T-helper 17 cell (primary cell): ENCODE measurements around the gene RAP2A. TPM values are rescaled to one million over a fixed set of nuclear protein-coding genes. Genes with fewer than 3 reads are reported as not detected.

ENCODE experiments used
- ATAC-seq: fragments of 150-1000 bp; cut with Tn5 transposase; 2 replicates; pipeline ENCODE4 v1.10.0; 2021; ENCODE audit warnings: mild to moderate bottlenecking, moderate library complexity
- DNase-seq, 3 donors: peaks; one replicate each; pipeline versions ENCODE4 v3.0.0 to v3.0.0-alpha.2; 2020 to 2021
- H3K9me3 ChIP-seq: one replicate; pipeline ENCODE4 v1.7.0; 2013; ENCODE audit warnings: low read length, mild to moderate bottlenecking; ENCODE audit not compliant: control insufficient read depth, poor library complexity, severe bottlenecking
- H3K27ac Mint-ChIP-seq: one replicate; pipeline ENCODE4 v1.8.0; 2022; ENCODE audit warnings: mild to moderate bottlenecking, moderate library complexity, mixed read lengths
- H3K27me3 Mint-ChIP-seq: one replicate; pipeline ENCODE4 v1.8.0; 2022; ENCODE audit warnings: mixed read lengths
- H3K36me3 Mint-ChIP-seq: one replicate; pipeline ENCODE4 v1.8.0; 2022; ENCODE audit warnings: low read depth, mixed read lengths
- H3K4me1 Mint-ChIP-seq: one replicate; pipeline ENCODE4 v1.8.0; 2022; ENCODE audit warnings: mild to moderate bottlenecking, mixed read lengths
- H3K4me3 Mint-ChIP-seq: one replicate; pipeline ENCODE4 v1.8.0; 2022; ENCODE audit warnings: mild to moderate bottlenecking, moderate library complexity, mixed read lengths
- total RNA-seq, 4 donors: library from RNA in 2 of 4; stranded (reverse) in 2 of 4; gene quantifications; one replicate each; pipeline ENCODE4 v1.2.3 and lab custom pipeline; 2022 to 2026

Gene RAP2A
- total RNA-seq, 2 donors from 2014 or later: 15.3 to 16.2 TPM

GRCh38 chr13:97445522-97446187 lies 11.7 kb downstream of the RAP2A start:
- no peak overlapping the region for H3K27ac Mint-ChIP-seq
- ATAC-seq (no peak), DNase-seq (no peak)
- peaks cover 16% of the 10 kb centered on the region for H3K4me1 Mint-ChIP-seq
- no peak overlapping the region for H3K4me3 Mint-ChIP-seq
- H3K27me3 Mint-ChIP-seq: no peaks in the 10 kb centered on the region
- no peaks in the 10 kb centered on the region for H3K9me3 ChIP-seq
- peaks cover 2% of the 10 kb centered on the region for H3K36me3 Mint-ChIP-seq

DNA sequence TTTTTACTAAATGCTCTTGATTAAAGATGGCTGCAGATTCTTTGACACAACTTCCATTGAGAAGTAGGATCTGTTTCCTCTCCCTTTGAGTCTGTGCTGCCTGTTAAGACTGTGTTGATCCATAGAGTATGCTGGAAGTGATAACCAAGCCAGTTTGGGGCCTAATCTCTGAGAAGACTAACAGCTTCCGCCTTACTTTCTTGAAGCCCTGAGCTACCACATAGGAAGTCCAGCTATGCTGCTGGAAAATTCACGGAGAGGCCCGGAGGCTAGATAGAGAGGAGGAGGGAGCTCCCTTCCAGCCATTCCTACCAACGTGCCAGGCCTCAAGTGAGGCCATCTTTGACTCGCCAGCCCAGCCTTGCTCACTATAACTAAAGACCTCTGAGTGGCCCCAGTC lies 12.5 kb downstream of the RAP2A start:
- Mint-ChIP-seq H3K27ac (no peak overlapping the region), H3K4me1 (peaks cover 15% of the 10 kb centered on the region), H3K4me3 (no peak overlapping the region), H3K27me3 (no peaks in the 10 kb centered on the region), H3K36me3 (peaks cover 2% of the 10 kb centered on the region)
- DNase-seq (no peak), ATAC-seq (no peak)
- no peaks in the 10 kb centered on the region for H3K9me3 ChIP-seq

DNA sequence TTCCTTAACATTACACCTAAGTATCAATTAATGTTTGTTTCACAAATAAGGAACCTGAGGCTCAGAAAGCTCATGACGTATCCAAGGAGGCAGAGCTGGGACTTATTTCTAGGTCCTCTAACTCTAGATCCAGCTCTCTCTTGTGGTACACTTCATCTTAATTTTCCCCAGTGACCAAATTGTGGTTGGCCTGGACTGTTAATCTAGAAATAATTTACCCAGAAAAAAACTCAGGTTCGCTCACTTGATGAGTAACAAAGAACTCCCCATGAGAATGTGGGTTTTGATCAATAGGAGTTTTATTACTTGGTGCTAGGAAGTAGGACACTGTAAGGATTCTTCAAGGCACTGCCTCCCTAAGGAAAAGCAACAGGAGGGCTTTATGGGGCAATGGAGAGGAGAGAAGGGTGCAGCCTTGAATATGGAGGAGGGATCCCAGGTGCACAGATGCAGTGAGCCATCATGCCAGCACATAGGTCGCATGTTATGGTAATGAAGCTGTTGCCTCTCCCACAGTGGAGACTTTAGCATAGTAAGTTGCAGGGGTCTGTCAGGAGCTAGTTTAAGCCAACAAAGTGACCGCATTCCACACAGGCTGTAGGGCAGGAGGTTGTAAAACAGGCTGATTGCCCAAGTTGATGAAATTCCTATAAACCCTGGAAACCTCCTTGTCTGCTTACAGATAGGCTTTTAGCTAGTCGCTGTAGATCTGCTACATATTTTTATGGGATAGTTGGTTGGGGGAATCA lies 14.7 kb downstream of the RAP2A start:
- Mint-ChIP-seq H3K27me3 (no peaks in the 10 kb centered on the region), H3K4me3 (no peak overlapping the region), H3K27ac (peak overlapping the region; percentile 51), H3K36me3 (peaks cover 5% of the 10 kb centered on the region), H3K4me1 (peaks cover 10% of the 10 kb centered on the region)
- DNase-seq: no peak
- no peaks in the 10 kb centered on the region for H3K9me3 ChIP-seq
- no peak for ATAC-seq

DNA sequence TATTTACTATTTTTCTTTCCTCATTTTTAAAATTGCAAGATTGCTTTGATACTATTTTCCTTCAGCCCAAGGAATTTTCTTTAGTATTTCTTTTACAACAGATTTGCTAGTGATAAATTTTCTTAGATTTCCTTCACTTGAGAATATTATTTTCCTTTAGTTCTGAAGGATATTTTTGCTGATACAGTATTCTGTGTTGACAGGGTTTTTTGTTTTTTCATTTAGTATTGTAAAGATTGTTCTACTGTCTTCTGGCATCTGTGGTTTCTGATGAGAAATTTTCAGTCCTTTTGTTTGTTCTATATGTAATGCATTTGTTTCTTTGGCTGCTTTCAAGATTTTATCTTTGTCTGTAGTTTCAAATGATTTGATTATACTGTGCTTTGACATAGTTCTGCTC lies 20.7 kb downstream of the RAP2A start:
- Mint-ChIP-seq H3K4me3 (no peak overlapping the region), H3K27me3 (no peaks in the 10 kb centered on the region), H3K36me3 (peaks cover 4% of the 10 kb centered on the region), H3K4me1 (peaks cover 11% of the 10 kb centered on the region), H3K27ac (no peak overlapping the region)
- no peak for DNase-seq
- H3K9me3 ChIP-seq: no peaks in the 10 kb centered on the region
- ATAC-seq: no peak

GRCh38 chr13:97456047-97456446 lies 22.1 kb downstream of the RAP2A start:
- no peak for DNase-seq
- Mint-ChIP-seq H3K27ac (no peak overlapping the region), H3K27me3 (no peaks in the 10 kb centered on the region), H3K36me3 (peaks cover 4% of the 10 kb centered on the region), H3K4me3 (no peak overlapping the region), H3K4me1 (peaks cover 23% of the 10 kb centered on the region)
- no peaks in the 10 kb centered on the region for H3K9me3 ChIP-seq
- no peak for ATAC-seq

DNA sequence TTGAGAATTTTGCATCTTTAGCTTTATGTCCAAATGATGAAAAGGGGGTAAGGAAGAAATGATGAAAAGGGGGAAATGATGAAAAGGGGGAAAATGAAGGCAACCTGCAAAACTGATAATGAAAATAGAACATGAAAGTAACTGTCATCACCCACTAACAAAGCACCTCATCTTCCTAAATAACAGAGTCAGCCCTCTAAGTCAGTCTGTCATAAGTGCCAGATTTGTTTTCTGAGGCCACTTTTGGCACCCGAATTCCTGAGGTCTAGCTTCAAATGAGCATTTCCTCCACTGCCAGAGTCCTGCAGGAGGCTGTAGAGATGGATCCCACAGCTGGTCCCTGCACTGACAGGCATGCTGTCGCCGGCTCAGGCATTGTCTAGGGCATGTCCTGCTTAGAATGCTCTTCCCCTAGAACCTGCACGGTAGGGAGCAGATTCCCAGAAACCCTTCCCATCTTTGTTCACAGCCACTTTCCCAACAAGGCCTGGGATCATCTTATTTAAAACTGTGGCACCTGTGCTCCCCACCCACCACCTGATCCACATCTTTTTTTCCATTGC lies 25.3 kb downstream of the RAP2A start:
- H3K9me3 ChIP-seq: no peaks in the 10 kb centered on the region
- Mint-ChIP-seq H3K4me3 (no peak overlapping the region), H3K27me3 (no peaks in the 10 kb centered on the region), H3K4me1 (peaks cover 24% of the 10 kb centered on the region), H3K27ac (no peak overlapping the region), H3K36me3 (no peaks in the 10 kb centered on the region)
- ATAC-seq (no peak), DNase-seq (no peak)

- H3K4me1 Mint-ChIP-seq: peaks cover 24% of the 10 kb centered on the region
- H3K27ac Mint-ChIP-seq: no peak overlapping the region
- no peaks in the 10 kb centered on the region for H3K27me3 Mint-ChIP-seq
- H3K9me3 ChIP-seq: no peaks in the 10 kb centered on the region
- H3K36me3 Mint-ChIP-seq: no peaks in the 10 kb centered on the region
- H3K4me3 Mint-ChIP-seq: no peak overlapping the region
- ATAC-seq (peak; percentile 25), DNase-seq (no peak)
Observed at GRCh38 chr13:97460004-97460775, 26.2 kb downstream of the RAP2A start.

- peaks cover 24% of the 10 kb centered on the region for H3K4me1 Mint-ChIP-seq
- no peak for ATAC-seq
- H3K9me3 ChIP-seq: no peaks in the 10 kb centered on the region
- no peak overlapping the region for H3K4me3 Mint-ChIP-seq
- H3K27me3 Mint-ChIP-seq: no peaks in the 10 kb centered on the region
- no peaks in the 10 kb centered on the region for H3K36me3 Mint-ChIP-seq
- no peak overlapping the region for H3K27ac Mint-ChIP-seq
- DNase-seq: no peak
Observed at GRCh38 chr13:97460853-97461252, 26.9 kb downstream of the RAP2A start.

DNA sequence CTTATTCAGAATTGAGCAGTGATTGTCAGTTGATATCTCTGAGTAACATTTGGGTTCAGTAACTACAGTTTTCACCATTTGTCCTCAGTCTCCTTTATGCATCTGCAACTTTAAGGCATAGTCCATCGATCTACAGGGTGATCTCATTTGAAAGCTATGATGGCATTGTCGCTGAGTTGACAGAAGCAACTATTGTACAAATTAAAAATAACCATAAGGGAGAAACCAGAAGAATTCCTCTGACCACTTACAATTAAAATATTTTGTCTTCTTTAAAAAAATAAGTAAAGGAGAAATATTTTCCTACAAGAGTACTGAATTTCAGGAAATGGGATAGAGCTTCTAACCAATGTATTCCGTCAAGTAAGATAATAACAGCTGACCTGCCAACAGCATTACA lies 30.6 kb downstream of the RAP2A start:
- Mint-ChIP-seq H3K4me1 (peaks cover 15% of the 10 kb centered on the region), H3K27me3 (no peaks in the 10 kb centered on the region), H3K36me3 (no peaks in the 10 kb centered on the region), H3K4me3 (no peak overlapping the region), H3K27ac (no peak overlapping the region)
- DNase-seq (no peak), ATAC-seq (no peak)
- no peaks in the 10 kb centered on the region for H3K9me3 ChIP-seq

DNA sequence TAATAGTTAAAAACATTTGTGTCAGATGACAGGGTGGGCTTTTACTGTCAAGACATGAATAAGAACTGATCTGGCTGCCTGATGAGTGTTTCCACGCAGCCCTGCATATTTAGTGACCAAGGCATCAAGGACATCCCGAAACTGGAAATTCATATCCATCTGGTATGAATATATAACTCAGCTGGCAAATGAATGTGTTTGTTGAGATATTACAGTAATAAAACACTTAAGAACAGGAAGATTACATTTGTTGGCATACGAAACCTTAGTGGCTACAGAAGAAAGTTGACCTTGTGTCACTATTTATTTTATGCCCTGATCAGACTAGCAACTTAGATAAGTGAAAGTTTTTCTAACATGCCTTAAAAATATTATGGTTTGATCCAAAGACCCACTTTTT lies 32.8 kb downstream of the RAP2A start:
- Mint-ChIP-seq H3K27me3 (no peaks in the 10 kb centered on the region), H3K4me3 (no peak overlapping the region), H3K4me1 (no peaks in the 10 kb centered on the region), H3K36me3 (no peaks in the 10 kb centered on the region), H3K27ac (no peak overlapping the region)
- ATAC-seq: no peak
- no peak for DNase-seq
- no peaks in the 10 kb centered on the region for H3K9me3 ChIP-seq

GRCh38 chr13:97468331-97468730 lies 34.4 kb downstream of the RAP2A start:
- no peaks in the 10 kb centered on the region for H3K36me3 Mint-ChIP-seq
- no peaks in the 10 kb centered on the region for H3K27me3 Mint-ChIP-seq
- H3K4me1 Mint-ChIP-seq: no peaks in the 10 kb centered on the region
- H3K27ac Mint-ChIP-seq: no peak overlapping the region
- DNase-seq: no peak
- no peaks in the 10 kb centered on the region for H3K9me3 ChIP-seq
- no peak overlapping the region for H3K4me3 Mint-ChIP-seq
- no peak for ATAC-seq

GRCh38 chr13:97471711-97472110 lies 37.7 kb downstream of the RAP2A start:
- H3K4me3 Mint-ChIP-seq: no peak overlapping the region
- no peak for ATAC-seq

DNA sequence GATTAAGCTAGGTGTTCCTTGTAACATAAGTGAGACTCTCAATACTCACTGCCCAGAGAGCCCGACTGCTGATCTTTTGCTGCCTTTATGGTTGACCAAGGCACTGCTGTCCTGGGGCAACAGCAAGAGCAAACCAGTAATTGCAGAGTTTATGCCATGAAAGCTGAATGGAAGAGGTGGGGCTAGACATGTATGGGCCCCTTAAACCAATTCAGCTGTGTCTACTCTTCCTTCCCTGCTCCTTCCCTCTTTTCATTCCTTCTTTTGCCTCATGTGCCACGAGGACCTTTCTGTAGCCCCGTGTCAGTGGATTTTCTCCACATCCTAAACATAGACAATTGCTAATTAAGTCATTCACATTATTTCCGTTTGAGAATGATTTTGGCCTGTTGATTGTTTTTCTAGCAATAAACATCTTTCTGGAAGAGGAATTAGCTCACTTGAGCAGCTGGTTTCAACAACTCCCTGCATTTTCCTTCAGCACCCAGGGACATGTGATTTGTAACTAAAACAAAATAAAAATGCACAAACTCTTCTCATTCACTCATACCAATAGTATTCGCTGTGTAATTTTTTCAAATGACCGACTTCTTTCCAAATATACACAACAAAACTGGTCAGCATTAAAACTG lies 40.5 kb downstream of the RAP2A start:
- Mint-ChIP-seq H3K4me1 (no peaks in the 10 kb centered on the region), H3K36me3 (no peaks in the 10 kb centered on the region), H3K27me3 (peaks cover 10% of the 10 kb centered on the region), H3K4me3 (no peak overlapping the region), H3K27ac (no peak overlapping the region)
- no peaks in the 10 kb centered on the region for H3K9me3 ChIP-seq
- DNase-seq (no peak), ATAC-seq (no peak)

More at GRCh38 chr13:97471711-97472110, 37.7 kb downstream of the RAP2A start:
- no peak for DNase-seq
- Mint-ChIP-seq H3K27me3 (peaks cover 6% of the 10 kb centered on the region), H3K27ac (no peak overlapping the region), H3K4me1 (no peaks in the 10 kb centered on the region), H3K36me3 (no peaks in the 10 kb centered on the region)
- H3K9me3 ChIP-seq: no peaks in the 10 kb centered on the region
